ENCODE measurements around the gene PRG3. TPM values are rescaled to one million over a fixed set of nuclear protein-coding genes. Genes with fewer than 3 reads are reported as not detected.
A peak's percentile ranks its signal among the peaks of the same experiment; 100 is the strongest.

Gene PRG3, protein sequence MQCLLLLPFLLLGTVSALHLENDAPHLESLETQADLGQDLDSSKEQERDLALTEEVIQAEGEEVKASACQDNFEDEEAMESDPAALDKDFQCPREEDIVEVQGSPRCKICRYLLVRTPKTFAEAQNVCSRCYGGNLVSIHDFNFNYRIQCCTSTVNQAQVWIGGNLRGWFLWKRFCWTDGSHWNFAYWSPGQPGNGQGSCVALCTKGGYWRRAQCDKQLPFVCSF
- total RNA-seq (2016; rRNA removed; fragmentation: Illumina TruSeq; extraction: Trizol) (not detected in 2 replicates), polyA plus RNA-seq (2011; rRNA removed) (not detected in 2 replicates), polyA minus RNA-seq (2011; rRNA and poly(A)+ RNA removed; ENCODE audit: low replicate concordance) (not detected in 2 replicates), Bru-seq, nascent RNA (not detected), BruChase-seq, experiment 1, labeled RNA remaining after a 6-hour chase (percentile 14 among the genes with signal in this experiment), BruChase-seq, experiment 2, labeled RNA remaining after a 2-hour chase (not detected)
- total RNA-seq (2016; cell fraction: cytosol; rRNA removed; fragmentation: Illumina TruSeq; extraction: Trizol; ENCODE audit: low read depth), result not detected in 2 replicates
- total RNA-seq (2016; cell fraction: insoluble cytoplasmic fraction; rRNA removed; fragmentation: Illumina TruSeq; extraction: Trizol), result not detected in 2 replicates
- not detected in 2 replicates for total RNA-seq (2016; cell fraction: membrane; rRNA removed; fragmentation: Illumina TruSeq; extraction: Trizol)
- not detected in 2 replicates for total RNA-seq (2016; cell fraction: nucleus; rRNA removed; fragmentation: Illumina TruSeq; extraction: Trizol)
- not detected in 2 replicates for polyA plus RNA-seq (2011; cell fraction: cytosol; rRNA removed)
- polyA plus RNA-seq (2011; cell fraction: nucleus; rRNA removed), result not detected in 2 replicates
- not detected in 2 replicates for polyA plus RNA-seq (2012)
- not detected in 2 replicates for polyA plus RNA-seq (2016; cell fraction: cytosol; fragmentation: Illumina TruSeq; extraction: Trizol; ENCODE audit: low read depth)
- polyA plus RNA-seq (2016; cell fraction: insoluble cytoplasmic fraction; fragmentation: Illumina TruSeq; extraction: Trizol; ENCODE audit: low read depth), result not detected in 2 replicates
- polyA plus RNA-seq (2016; cell fraction: membrane; fragmentation: Illumina TruSeq; extraction: Trizol; ENCODE audit: low read depth), result not detected in 2 replicates
- polyA plus RNA-seq (2016; cell fraction: nucleus; fragmentation: Illumina TruSeq; extraction: Trizol; ENCODE audit: insufficient read depth, low read depth), result not detected in 2 replicates
- not detected in 2 replicates for polyA minus RNA-seq (2011; cell fraction: cytosol; rRNA and poly(A)+ RNA removed)
- polyA minus RNA-seq (2011; cell fraction: nucleus; rRNA and poly(A)+ RNA removed), result not detected in 2 replicates
- long read RNA-seq, experiment 1, result 0 reads
- long read RNA-seq, experiment 2, result 0 reads

DNA sequence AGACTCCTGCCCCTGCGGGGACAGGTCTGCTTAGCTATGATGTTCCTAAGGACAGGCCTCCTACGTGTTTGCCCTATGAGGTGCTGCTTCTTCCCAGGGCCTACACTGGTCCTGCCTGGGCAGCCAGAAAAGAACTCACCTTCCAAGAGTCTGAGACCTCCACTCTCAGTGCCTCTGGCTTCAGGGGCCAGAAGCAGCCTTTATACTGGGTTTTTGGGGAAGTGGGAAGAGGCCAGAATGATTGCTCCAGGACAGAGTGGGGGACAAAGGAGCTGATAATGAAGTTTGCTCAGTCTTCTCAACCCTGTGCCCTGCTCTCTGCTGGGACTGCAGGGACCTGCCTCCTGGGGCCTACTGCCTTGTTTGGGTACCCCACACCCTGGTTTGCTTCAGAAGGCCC, at the start of gene PRG3:
TSS of gene PRG3 (minus strand) at position 176 of the 400 bp plus-strand sequence. CDS start 442 bp downstream, outside the sequence.
- FAIRE-seq, result no peak
- H3K4me2 ChIP-seq (ENCODE audit: low read depth, low read length), result no peak within 1 kb of the TSS
- no TSS peak for BruUV-seq (replicated peaks)
- H3K4me1 ChIP-seq (ENCODE audit: insufficient read depth, low read length), result peaks cover 13% of the 10 kb centered on the region
- intact Hi-C loops (cut with micrococcal nuclease; ENCODE audit: unreplicated experiment) (no loop called here), in situ Hi-C loops (cut with HindIII; ENCODE audit: extremely low pct_ligation_motif_present, low pct_unique_long_range_greater_than_20kb) (loop anchor here (10.0 kb wide), 1 partner anchor 64 kb away; no protein-coding TSS in a partner anchor)
- POLR2A ChIA-PET, result no interaction called here
- WGBS (ENCODE audit: low lambda C conversion rate), result 17% methylated on average over 1 of the region's 2 CpGs
- H3K79me2 ChIP-seq (ENCODE audit: insufficient read depth, low read length), result no peaks in the 10 kb centered on the region
- CTCF ChIA-PET (ENCODE audit: low intra/inter-chr PET ratio, low total read pairs), result no interaction called here
- no peak within 1 kb of the TSS for H2AFZ ChIP-seq (ENCODE audit: low read length)
- no peak within 1 kb of the TSS for H3K4me3 ChIP-seq (replicated peaks in 1 of 3; ENCODE audit: insufficient read depth in 1 of 3, low read depth in 2 of 3, low read length in 3 of 3)
- ATAC-seq, result no peak
- no peaks in the 10 kb centered on the region for H3K27me3 ChIP-seq (ENCODE audit: control insufficient read depth in 1 of 2, insufficient read depth in 2 of 2, low read length in 2 of 2)
- H3K27ac ChIP-seq (ENCODE audit: extremely low read length, insufficient read depth, low read length), result no peak within 1 kb of the TSS
- no peak for TF ChIP-seq STAG1 (CRISPR knock-in tag; IDR thresholded peaks at IDR 0.05)
- H3K36me3 ChIP-seq (replicated peaks in 1 of 2; ENCODE audit: control insufficient read depth in 1 of 2, insufficient read depth in 2 of 2, low read length in 2 of 2), result no peaks in the 10 kb centered on the region
- H3K9ac ChIP-seq (ENCODE audit: insufficient read depth, low read depth, low read length), result no peak within 1 kb of the TSS
- no peaks in the 10 kb centered on the region for H3K9me3 ChIP-seq (ENCODE audit: low read length)
- DNase-seq (ENCODE audit: low spot score), result no peak
- no peaks in the 10 kb centered on the region for H4K20me1 ChIP-seq (ENCODE audit: insufficient read depth, low read length)

DNA sequence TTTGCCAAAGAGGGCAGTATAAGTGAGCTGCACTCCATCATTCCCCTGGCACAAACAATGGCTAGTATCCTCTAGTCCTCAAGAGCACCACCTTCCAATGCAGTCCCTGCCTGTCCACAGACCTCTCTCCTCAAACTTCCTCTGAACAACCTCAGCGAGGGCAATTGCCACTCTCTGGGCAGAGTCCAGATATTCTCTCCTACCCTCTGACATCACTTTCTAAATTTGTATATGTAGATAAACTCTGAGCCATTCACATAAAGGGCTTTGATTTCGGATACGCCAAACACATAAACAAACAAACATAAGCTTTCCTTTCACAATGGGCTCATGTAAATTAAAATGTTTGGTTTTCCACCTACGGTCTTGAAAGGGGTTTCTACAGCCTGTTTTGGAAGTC, 49.0 kb upstream of the PRG3 start:
- Histone ChIP-seq H3K4me3 (replicated peaks in 1 of 3; ENCODE audit: insufficient read depth in 1 of 3, low read depth in 2 of 3, low read length in 3 of 3) (no peak overlapping the region), H3K9ac (ENCODE audit: insufficient read depth, low read depth, low read length) (no peak overlapping the region), H3K27me3 (ENCODE audit: control insufficient read depth in 1 of 2, insufficient read depth in 2 of 2, low read length in 2 of 2) (peaks cover 0 to 2% of the 10 kb centered on the region in 2 experiments; a peak in 1 of 5 replicates), H2AFZ (ENCODE audit: low read length) (no peak overlapping the region), H3K36me3 (replicated peaks in 1 of 2; ENCODE audit: control insufficient read depth in 1 of 2, insufficient read depth in 2 of 2, low read length in 2 of 2) (no peaks in the 10 kb centered on the region), H3K4me1 (ENCODE audit: insufficient read depth, low read length) (peaks cover 80% of the 10 kb centered on the region), H3K4me2 (ENCODE audit: low read depth, low read length) (no peak overlapping the region), H3K9me3 (ENCODE audit: low read length) (no peaks in the 10 kb centered on the region), H3K79me2 (ENCODE audit: insufficient read depth, low read length) (no peaks in the 10 kb centered on the region), H3K27ac (ENCODE audit: extremely low read length, insufficient read depth, low read length) (no peak overlapping the region), H4K20me1 (ENCODE audit: insufficient read depth, low read length) (no peaks in the 10 kb centered on the region)
- POLR2A ChIA-PET, result no interaction called here
- no peak for FAIRE-seq
- BruUV-seq (replicated peaks), result no TSS peak
- no peak for ATAC-seq
- CTCF ChIA-PET (ENCODE audit: low intra/inter-chr PET ratio, low total read pairs), result no interaction called here
- intact Hi-C loops (cut with micrococcal nuclease; ENCODE audit: unreplicated experiment) (no loop called here), in situ Hi-C loops (cut with HindIII; ENCODE audit: extremely low pct_ligation_motif_present, low pct_unique_long_range_greater_than_20kb) (no loop called here)
- WGBS (ENCODE audit: low lambda C conversion rate), result 6% methylated on average over 4 of the region's 4 CpGs
- DNase-seq (ENCODE audit: low spot score), result no peak
- TF ChIP-seq BCL6 (CRISPR knock-in tag; IDR thresholded peaks at IDR 0.05) (no peak), KAT7 (CRISPR knock-in tag; IDR thresholded peaks at IDR 0.05; ENCODE audit: borderline replicate concordance) (no peak), ZNF367 (CRISPR knock-in tag; IDR thresholded peaks at IDR 0.05; ENCODE audit: borderline replicate concordance) (no peak), NFYC (CRISPR knock-in tag; IDR thresholded peaks at IDR 0.05) (no peak), MIXL1 (CRISPR knock-in tag; IDR thresholded peaks at IDR 0.05) (no peak), ZSCAN25 (CRISPR knock-in tag; IDR thresholded peaks at IDR 0.05) (no peak), FOXM1 (CRISPR knock-in tag; IDR thresholded peaks at IDR 0.05) (no peak), ZNF839 (CRISPR knock-in tag; IDR thresholded peaks at IDR 0.05; ENCODE audit: borderline replicate concordance) (no peak)
- TF ChIP-seq, protein P1, sequence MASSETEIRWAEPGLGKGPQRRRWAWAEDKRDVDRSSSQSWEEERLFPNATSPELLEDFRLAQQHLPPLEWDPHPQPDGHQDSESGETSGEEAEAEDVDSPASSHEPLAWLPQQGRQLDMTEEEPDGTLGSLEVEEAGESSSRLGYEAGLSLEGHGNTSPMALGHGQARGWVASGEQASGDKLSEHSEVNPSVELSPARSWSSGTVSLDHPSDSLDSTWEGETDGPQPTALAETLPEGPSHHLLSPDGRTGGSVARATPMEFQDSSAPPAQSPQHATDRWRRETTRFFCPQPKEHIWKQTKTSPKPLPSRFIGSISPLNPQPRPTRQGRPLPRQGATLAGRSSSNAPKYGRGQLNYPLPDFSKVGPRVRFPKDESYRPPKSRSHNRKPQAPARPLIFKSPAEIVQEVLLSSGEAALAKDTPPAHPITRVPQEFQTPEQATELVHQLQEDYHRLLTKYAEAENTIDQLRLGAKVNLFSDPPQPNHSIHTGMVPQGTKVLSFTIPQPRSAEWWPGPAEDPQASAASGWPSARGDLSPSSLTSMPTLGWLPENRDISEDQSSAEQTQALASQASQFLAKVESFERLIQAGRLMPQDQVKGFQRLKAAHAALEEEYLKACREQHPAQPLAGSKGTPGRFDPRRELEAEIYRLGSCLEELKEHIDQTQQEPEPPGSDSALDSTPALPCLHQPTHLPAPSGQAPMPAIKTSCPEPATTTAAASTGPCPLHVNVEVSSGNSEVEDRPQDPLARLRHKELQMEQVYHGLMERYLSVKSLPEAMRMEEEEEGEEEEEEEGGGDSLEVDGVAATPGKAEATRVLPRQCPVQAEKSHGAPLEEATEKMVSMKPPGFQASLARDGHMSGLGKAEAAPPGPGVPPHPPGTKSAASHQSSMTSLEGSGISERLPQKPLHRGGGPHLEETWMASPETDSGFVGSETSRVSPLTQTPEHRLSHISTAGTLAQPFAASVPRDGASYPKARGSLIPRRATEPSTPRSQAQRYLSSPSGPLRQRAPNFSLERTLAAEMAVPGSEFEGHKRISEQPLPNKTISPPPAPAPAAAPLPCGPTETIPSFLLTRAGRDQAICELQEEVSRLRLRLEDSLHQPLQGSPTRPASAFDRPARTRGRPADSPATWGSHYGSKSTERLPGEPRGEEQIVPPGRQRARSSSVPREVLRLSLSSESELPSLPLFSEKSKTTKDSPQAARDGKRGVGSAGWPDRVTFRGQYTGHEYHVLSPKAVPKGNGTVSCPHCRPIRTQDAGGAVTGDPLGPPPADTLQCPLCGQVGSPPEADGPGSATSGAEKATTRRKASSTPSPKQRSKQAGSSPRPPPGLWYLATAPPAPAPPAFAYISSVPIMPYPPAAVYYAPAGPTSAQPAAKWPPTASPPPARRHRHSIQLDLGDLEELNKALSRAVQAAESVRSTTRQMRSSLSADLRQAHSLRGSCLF (CRISPR knock-in tag; IDR thresholded peaks at IDR 0.05; ENCODE audit: borderline replicate concordance), result no peak

Data from HepG2 (cell line).